GM12878 (cell line): Measurements from ENCODE around the gene TPRN. TPM values are rescaled to one million over a fixed set of nuclear protein-coding genes. Genes with fewer than 3 reads are reported as not detected.
A peak's percentile ranks its signal among the peaks of the same experiment; 100 is the strongest.

Source experiments
- ASH2L ChIP-seq: fragments of 300-600, 200-600 bp; sonication (generic); IDR thresholded peaks from 2 replicates; pipeline ENCODE4 v1.6.1; 2017; ENCODE audit warnings: low read depth, mild to moderate bottlenecking, borderline replicate concordance
- BHLHE40 ChIP-seq, 2 experiments: fragments of 450-650 bp in 1 of 2; IDR thresholded peaks; 2 replicates each; pipeline ENCODE4 v1.6.1; 2011 to 2017; ENCODE audit warnings: low read depth in 2 of 2, borderline replicate concordance in 1 of 2, improper control_type of control experiment in 1 of 2, low read length in 1 of 2, mild to moderate bottlenecking in 1 of 2
- HDAC6 ChIP-seq: fragments of 200-600 bp; sonication (generic); IDR thresholded peaks from one replicate; pipeline ENCODE4 v1.8.0; 2017; ENCODE audit warnings: antibody characterized with exemption; ENCODE audit not compliant: unreplicated experiment
- NFYB ChIP-seq: IDR thresholded peaks from 2 replicates; pipeline ENCODE4 v1.6.1; 2011; ENCODE audit warnings: low read depth, mild to moderate bottlenecking, low read length, improper control_type of control experiment, moderate library complexity; ENCODE audit not compliant: insufficient read depth
- ZNF207 ChIP-seq: fragments of 450-650 bp; IDR thresholded peaks from 2 replicates; pipeline ENCODE4 v1.6.1; 2014; ENCODE audit warnings: antibody characterized with exemption, mild to moderate bottlenecking, borderline replicate concordance
- polyA plus RNA-seq, 11 experiments: library from polyadenylated mRNA; depleted of rRNA in 4 of 11; unstranded in 6 of 11; stranded (reverse) in 5 of 11; fragments of >200 nt; fragmentation: Nextera tagmentation in 4 of 11; fragmentation: Illumina TruSeq in 1 of 11; extraction: Ambion mirVana in 4 of 11; extraction: Trizol in 1 of 11; gene quantifications; 1 replicate in 1 of 11; 2 replicates in 10 of 11; pipeline versions ENCODE4 v1.2.1 to v1.2.3, GENCODE V29; 2011 to 2016; ENCODE audit warnings: inconsistent platforms in 2 of 11, missing spikeins in 2 of 11, low read depth in 1 of 11
- total RNA-seq, 4 experiments: library from RNA; depleted of rRNA in 3 of 4; stranded (reverse); fragments of >200 nt in 3 of 4; fragmentation: Illumina TruSeq in 1 of 4; extraction: Trizol in 1 of 4; gene quantifications; 2 replicates each; pipeline versions ENCODE4 v1.2.1 to v1.2.3, GENCODE V29; 2013 to 2021
- TF ChIP-seq, protein P1 (sequence below), 3 experiments: IDR thresholded peaks in 2 of 3; conservative IDR thresholded peaks in 1 of 3; 2 replicates each; pipeline ENCODE4 v1.5.1; 2011; ENCODE audit warnings: low read depth in 3 of 3, low read length in 3 of 3, mild to moderate bottlenecking in 3 of 3, control low read depth in 2 of 3, moderate library complexity in 2 of 3, inconsistent platforms in 1 of 3, mixed read lengths in 1 of 3; ENCODE audit not compliant: control insufficient read depth in 2 of 3, insufficient read depth in 1 of 3; ENCODE audit errors: extremely low read depth in 1 of 3
- TF ChIP-seq, protein P2 (sequence below): IDR thresholded peaks from 2 replicates; pipeline ENCODE4 v1.6.1; 2012; ENCODE audit warnings: improper control_type of control experiment, low read depth, low read length; ENCODE audit not compliant: insufficient replicate concordance
- TF ChIP-seq, protein P3 (sequence below): fragments of 450-650 bp; IDR thresholded peaks from 2 replicates; pipeline ENCODE4 v1.6.1; 2014; ENCODE audit warnings: mild to moderate bottlenecking

Gene TPRN
- total and polyA plus RNA-seq, 10 of the 15 experiments (the other 5 are each of a cell fraction or from before 2014, with no cell fraction given): 0.18 to 19.5 (median 3.1) TPM

- TF ChIP-seq, protein P1, sequence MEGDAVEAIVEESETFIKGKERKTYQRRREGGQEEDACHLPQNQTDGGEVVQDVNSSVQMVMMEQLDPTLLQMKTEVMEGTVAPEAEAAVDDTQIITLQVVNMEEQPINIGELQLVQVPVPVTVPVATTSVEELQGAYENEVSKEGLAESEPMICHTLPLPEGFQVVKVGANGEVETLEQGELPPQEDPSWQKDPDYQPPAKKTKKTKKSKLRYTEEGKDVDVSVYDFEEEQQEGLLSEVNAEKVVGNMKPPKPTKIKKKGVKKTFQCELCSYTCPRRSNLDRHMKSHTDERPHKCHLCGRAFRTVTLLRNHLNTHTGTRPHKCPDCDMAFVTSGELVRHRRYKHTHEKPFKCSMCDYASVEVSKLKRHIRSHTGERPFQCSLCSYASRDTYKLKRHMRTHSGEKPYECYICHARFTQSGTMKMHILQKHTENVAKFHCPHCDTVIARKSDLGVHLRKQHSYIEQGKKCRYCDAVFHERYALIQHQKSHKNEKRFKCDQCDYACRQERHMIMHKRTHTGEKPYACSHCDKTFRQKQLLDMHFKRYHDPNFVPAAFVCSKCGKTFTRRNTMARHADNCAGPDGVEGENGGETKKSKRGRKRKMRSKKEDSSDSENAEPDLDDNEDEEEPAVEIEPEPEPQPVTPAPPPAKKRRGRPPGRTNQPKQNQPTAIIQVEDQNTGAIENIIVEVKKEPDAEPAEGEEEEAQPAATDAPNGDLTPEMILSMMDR (IDR thresholded peaks at IDR 0.05 in 2 of 3, conservative IDR thresholded peaks at IDR 0.05 in 1 of 3; ENCODE audit: control insufficient read depth in 2 of 3, extremely low read depth in 1 of 3, insufficient read depth in 1 of 3, low read depth in 3 of 3, low read length in 3 of 3): no peak
- TF ChIP-seq HDAC6: peak; percentile 100
- TF ChIP-seq, protein P2, sequence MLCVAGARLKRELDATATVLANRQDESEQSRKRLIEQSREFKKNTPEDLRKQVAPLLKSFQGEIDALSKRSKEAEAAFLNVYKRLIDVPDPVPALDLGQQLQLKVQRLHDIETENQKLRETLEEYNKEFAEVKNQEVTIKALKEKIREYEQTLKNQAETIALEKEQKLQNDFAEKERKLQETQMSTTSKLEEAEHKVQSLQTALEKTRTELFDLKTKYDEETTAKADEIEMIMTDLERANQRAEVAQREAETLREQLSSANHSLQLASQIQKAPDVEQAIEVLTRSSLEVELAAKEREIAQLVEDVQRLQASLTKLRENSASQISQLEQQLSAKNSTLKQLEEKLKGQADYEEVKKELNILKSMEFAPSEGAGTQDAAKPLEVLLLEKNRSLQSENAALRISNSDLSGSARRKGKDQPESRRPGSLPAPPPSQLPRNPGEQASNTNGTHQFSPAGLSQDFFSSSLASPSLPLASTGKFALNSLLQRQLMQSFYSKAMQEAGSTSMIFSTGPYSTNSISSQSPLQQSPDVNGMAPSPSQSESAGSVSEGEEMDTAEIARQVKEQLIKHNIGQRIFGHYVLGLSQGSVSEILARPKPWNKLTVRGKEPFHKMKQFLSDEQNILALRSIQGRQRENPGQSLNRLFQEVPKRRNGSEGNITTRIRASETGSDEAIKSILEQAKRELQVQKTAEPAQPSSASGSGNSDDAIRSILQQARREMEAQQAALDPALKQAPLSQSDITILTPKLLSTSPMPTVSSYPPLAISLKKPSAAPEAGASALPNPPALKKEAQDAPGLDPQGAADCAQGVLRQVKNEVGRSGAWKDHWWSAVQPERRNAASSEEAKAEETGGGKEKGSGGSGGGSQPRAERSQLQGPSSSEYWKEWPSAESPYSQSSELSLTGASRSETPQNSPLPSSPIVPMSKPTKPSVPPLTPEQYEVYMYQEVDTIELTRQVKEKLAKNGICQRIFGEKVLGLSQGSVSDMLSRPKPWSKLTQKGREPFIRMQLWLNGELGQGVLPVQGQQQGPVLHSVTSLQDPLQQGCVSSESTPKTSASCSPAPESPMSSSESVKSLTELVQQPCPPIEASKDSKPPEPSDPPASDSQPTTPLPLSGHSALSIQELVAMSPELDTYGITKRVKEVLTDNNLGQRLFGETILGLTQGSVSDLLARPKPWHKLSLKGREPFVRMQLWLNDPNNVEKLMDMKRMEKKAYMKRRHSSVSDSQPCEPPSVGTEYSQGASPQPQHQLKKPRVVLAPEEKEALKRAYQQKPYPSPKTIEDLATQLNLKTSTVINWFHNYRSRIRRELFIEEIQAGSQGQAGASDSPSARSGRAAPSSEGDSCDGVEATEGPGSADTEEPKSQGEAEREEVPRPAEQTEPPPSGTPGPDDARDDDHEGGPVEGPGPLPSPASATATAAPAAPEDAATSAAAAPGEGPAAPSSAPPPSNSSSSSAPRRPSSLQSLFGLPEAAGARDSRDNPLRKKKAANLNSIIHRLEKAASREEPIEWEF: no peak
- peak in 1 of 2 experiments; percentile 94; a peak in 3 of 4 replicates for TF ChIP-seq BHLHE40 (IDR thresholded peaks at IDR 0.05; ENCODE audit: borderline replicate concordance in 1 of 2, low read depth in 2 of 2, low read length in 1 of 2)
- TF ChIP-seq ZNF207: no peak
- TF ChIP-seq, protein P3, sequence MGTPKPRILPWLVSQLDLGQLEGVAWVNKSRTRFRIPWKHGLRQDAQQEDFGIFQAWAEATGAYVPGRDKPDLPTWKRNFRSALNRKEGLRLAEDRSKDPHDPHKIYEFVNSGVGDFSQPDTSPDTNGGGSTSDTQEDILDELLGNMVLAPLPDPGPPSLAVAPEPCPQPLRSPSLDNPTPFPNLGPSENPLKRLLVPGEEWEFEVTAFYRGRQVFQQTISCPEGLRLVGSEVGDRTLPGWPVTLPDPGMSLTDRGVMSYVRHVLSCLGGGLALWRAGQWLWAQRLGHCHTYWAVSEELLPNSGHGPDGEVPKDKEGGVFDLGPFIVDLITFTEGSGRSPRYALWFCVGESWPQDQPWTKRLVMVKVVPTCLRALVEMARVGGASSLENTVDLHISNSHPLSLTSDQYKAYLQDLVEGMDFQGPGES: no peak
- peak; percentile 35; the same call in 1 of the 2 replicates for TF ChIP-seq NFYB
- TF ChIP-seq ASH2L: no peak
These were observed 31.4 kb downstream of the TPRN start (continued) for GRCh38 chr9:137168904-137169856.
